PC-9 (cell line): ENCODE data around the gene CTNND2. TPM values are rescaled to one million over a fixed set of nuclear protein-coding genes. Genes with fewer than 3 reads are reported as not detected.

Experiments
- BruUV-seq: library from RNA; stranded (reverse); fragments of 400-500 nt; replicated peaks from 2 replicates; lab custom pipeline; 2021; lab: Mats Ljungman, UMichigan
- CTCF ChIA-PET: fragments of 300-600 bp; sonication (Branson Sonifier 250); formaldehyde crosslinking; loops from one replicate; lab custom pipeline; 2022; ENCODE audit warnings: antibody characterized with exemption; lab: Charles Lee
- POLR2A ChIA-PET: fragments of 300-600 bp; sonication (Branson Sonifier 250); formaldehyde crosslinking; loops from one replicate; lab custom pipeline; 2022; ENCODE audit warnings: antibody characterized with exemption; ENCODE audit not compliant: unreplicated experiment; lab: Charles Lee
- DNase-seq, 2 experiments: peaks; one replicate each; pipeline versions ENCODE4 v3.0.0 to v3.0.0-alpha.2; 2015 to 2022; ENCODE audit warnings: mixed read lengths in 1 of 2
- H2AFZ ChIP-seq: fragments of 200-600 bp; sonication (generic); 2 replicates; pipeline ENCODE4 v1.8.1; 2017; ENCODE audit warnings: antibody characterized with exemption
- H3F3A ChIP-seq: fragments of 200-600 bp; sonication (generic); 2 replicates; pipeline ENCODE4 v1.8.1; 2017; ENCODE audit warnings: antibody characterized with exemption, mild to moderate bottlenecking, low read depth; ENCODE audit not compliant: insufficient read depth
- H3K27ac ChIP-seq: fragments of 200-600 bp; sonication (generic); 2 replicates; pipeline ENCODE4 v1.6.1; 2016; ENCODE audit warnings: mixed run types
- H3K27me3 ChIP-seq: fragments of 200-600 bp; sonication (generic); 2 replicates; pipeline ENCODE4 v1.6.1; 2016; ENCODE audit warnings: low read depth, mixed run types; ENCODE audit not compliant: insufficient read depth
- H3K36me3 ChIP-seq: fragments of 200-600 bp; sonication (generic); 2 replicates; pipeline ENCODE4 v1.6.1; 2016; ENCODE audit warnings: low read depth, mixed run types
- H3K4me1 ChIP-seq: fragments of 200-600 bp; sonication (generic); replicated peaks from 2 replicates; pipeline ENCODE4 v1.6.1; 2016; ENCODE audit warnings: mixed run types; ENCODE audit not compliant: insufficient read depth
- H3K4me2 ChIP-seq: fragments of 200-600 bp; sonication (generic); 2 replicates; pipeline ENCODE4 v1.6.1; 2017; ENCODE audit warnings: mixed run types
- H3K4me3 ChIP-seq: fragments of 200-600 bp; sonication (generic); 2 replicates; pipeline ENCODE4 v1.6.1; 2016; ENCODE audit warnings: mixed run types
- H3K79me2 ChIP-seq: fragments of 200-600 bp; sonication (generic); 2 replicates; pipeline ENCODE4 v1.6.1; 2017; ENCODE audit warnings: low read depth, mixed run types
- H3K9me2 ChIP-seq: fragments of 200-600 bp; sonication (generic); 2 replicates; pipeline ENCODE4 v1.8.1; 2017; ENCODE audit warnings: mild to moderate bottlenecking; ENCODE audit not compliant: insufficient read depth
- H3K9me3 ChIP-seq: fragments of 200-600 bp; sonication (generic); 2 replicates; pipeline ENCODE4 v1.8.1; 2016; ENCODE audit warnings: low read depth; ENCODE audit not compliant: insufficient read depth
- H4K20me1 ChIP-seq: fragments of 200-600 bp; sonication (generic); 2 replicates; pipeline ENCODE4 v1.8.1; 2017; ENCODE audit not compliant: insufficient read depth
- CTCF ChIP-seq: fragments of 200-600 bp; sonication (generic); conservative IDR thresholded peaks from 2 replicates; pipeline ENCODE4 v1.6.1; 2017; ENCODE audit warnings: mixed run types, antibody characterized with exemption, mild to moderate bottlenecking, moderate library complexity
- EZH2 ChIP-seq: fragments of 200-600 bp; sonication (generic); IDR thresholded peaks from 2 replicates; pipeline ENCODE4 v1.8.0; 2017; ENCODE audit warnings: antibody characterized with exemption, low read depth
- intact Hi-C: fragments of 100-400 bp; cut with micrococcal nuclease; formaldehyde crosslinking; loops from one replicate; pipeline ENCODE4 v1.10.0; 2022; ENCODE audit not compliant: unreplicated experiment
- total RNA-seq: library from RNA; stranded (reverse); gene quantifications from 2 replicates; pipeline ENCODE4 v1.2.3, GENCODE V29; 2021

CTNND2 gene
- total RNA-seq, 1 experiment from 2014 or later = not detected

DNA sequence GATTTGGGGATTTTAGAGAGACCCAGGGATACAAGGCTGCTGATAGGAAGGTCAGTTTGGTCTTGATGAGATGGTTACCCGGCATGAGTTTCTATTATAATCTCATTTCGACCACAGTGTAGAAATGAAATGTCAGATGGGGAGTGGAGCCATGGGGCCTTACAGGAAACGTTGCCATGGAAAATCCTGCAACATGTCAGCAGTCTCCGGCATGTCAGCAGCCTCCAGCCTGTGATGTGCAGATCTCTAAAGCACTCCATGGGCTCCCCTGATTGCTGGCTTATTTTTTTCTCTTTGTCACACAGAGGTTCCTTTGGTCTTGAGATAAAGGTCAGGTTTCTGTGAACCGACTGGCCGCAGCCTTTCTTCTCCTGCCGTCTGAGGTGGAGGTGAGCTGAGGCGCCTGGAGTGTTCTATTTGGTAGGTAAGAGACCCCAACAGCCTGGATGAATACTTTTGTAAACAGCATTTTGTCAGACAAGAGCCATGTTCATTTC lies 934.5 kb downstream of the CTNND2 start:
- DNase-seq = no peak
- Histone ChIP-seq H3K27ac (no peak overlapping the region), H3K9me2 (no peaks in the 10 kb centered on the region), H4K20me1 (no peaks in the 10 kb centered on the region), H3K79me2 (no peaks in the 10 kb centered on the region), H3K4me2 (no peak overlapping the region), H3F3A (no peaks in the 10 kb centered on the region), H3K4me1 (no peaks in the 10 kb centered on the region), H3K4me3 (no peak overlapping the region), H2AFZ (no peak overlapping the region), H3K27me3 (peaks cover 41% of the 10 kb centered on the region), H3K36me3 (no peaks in the 10 kb centered on the region), H3K9me3 (no peaks in the 10 kb centered on the region)
- BruUV-seq = no TSS peak
- ChIA-PET POLR2A (no interaction called here), CTCF (no interaction called here)
- no peak for TF ChIP-seq EZH2
- no peak for TF ChIP-seq CTCF
- intact Hi-C loops = loop anchor here (10.0 kb wide), 2 partner anchors 275 to 515 kb away; no protein-coding TSS in a partner anchor

GRCh38 chr5:10964806-10965205 lies 939.4 kb downstream of the CTNND2 start:
- H3K4me3 ChIP-seq = no peak overlapping the region
- H3K9me3 ChIP-seq = peaks cover 3% of the 10 kb centered on the region; the same call in 1 of the 2 replicates
- H3K4me2 ChIP-seq = no peak overlapping the region
- peaks cover 5% of the 10 kb centered on the region; the same call in 1 of the 2 replicates for H3K4me1 ChIP-seq
- no peaks in the 10 kb centered on the region for H3K27me3 ChIP-seq
- H3F3A ChIP-seq = no peaks in the 10 kb centered on the region
- no peak for TF ChIP-seq CTCF
- no peak for TF ChIP-seq EZH2
- POLR2A ChIA-PET = no interaction called here
- H3K36me3 ChIP-seq = no peaks in the 10 kb centered on the region
- DNase-seq = no peak
- H4K20me1 ChIP-seq = no peaks in the 10 kb centered on the region
- CTCF ChIA-PET = no interaction called here
- intact Hi-C loops = loop anchor here (5.0 to 10.0 kb wide), 3 partner anchors 203 to 510 kb away; partner anchors contain the start of gene DAP
- no peaks in the 10 kb centered on the region for H3K9me2 ChIP-seq
- no peak overlapping the region for H2AFZ ChIP-seq
- no TSS peak for BruUV-seq
- H3K79me2 ChIP-seq = no peaks in the 10 kb centered on the region
- H3K27ac ChIP-seq = no peak overlapping the region

- Histone ChIP-seq H3K4me1 (peaks cover 5% of the 10 kb centered on the region; the same call in 1 of the 2 replicates), H3K9me2 (no peaks in the 10 kb centered on the region), H3K79me2 (no peaks in the 10 kb centered on the region), H3F3A (no peaks in the 10 kb centered on the region), H3K4me2 (no peak overlapping the region), H3K4me3 (no peak overlapping the region), H3K27ac (no peak overlapping the region), H3K9me3 (peaks cover 14% of the 10 kb centered on the region), H4K20me1 (no peaks in the 10 kb centered on the region), H3K27me3 (no peaks in the 10 kb centered on the region), H2AFZ (no peak overlapping the region), H3K36me3 (no peaks in the 10 kb centered on the region)
- no peak for DNase-seq
- ChIA-PET POLR2A (no interaction called here), CTCF (no interaction called here)
- no TSS peak for BruUV-seq
- intact Hi-C loops = no loop called here
- TF ChIP-seq EZH2 = no peak
- TF ChIP-seq CTCF = no peak
These were observed 945.5 kb downstream of the CTNND2 start for GRCh38 chr5:10958728-10959127.
